HUES48 (cell line): ENCODE results near the gene MFN1.
A peak's percentile ranks its signal among the peaks of the same experiment; 100 is the strongest.

Experiments
- H3K27ac ChIP-seq: one replicate; pipeline ENCODE4 v1.7.0; 2013; ENCODE audit warnings: low read depth, low read length, inconsistent platforms
- H3K27me3 ChIP-seq: 2 replicates; pipeline ENCODE4 v1.6.1; 2013; ENCODE audit warnings: mild to moderate bottlenecking, low read length; ENCODE audit not compliant: control insufficient read depth, insufficient read depth
- H3K36me3 ChIP-seq: 2 replicates; pipeline ENCODE4 v1.6.1; 2013; ENCODE audit warnings: low read length; ENCODE audit not compliant: control insufficient read depth, insufficient read depth
- H3K4me1 ChIP-seq: 2 replicates; pipeline ENCODE4 v1.6.1; 2013; ENCODE audit warnings: mild to moderate bottlenecking, low read length; ENCODE audit not compliant: control insufficient read depth, insufficient read depth
- H3K4me3 ChIP-seq: 2 replicates; pipeline ENCODE4 v1.5.1; 2013; ENCODE audit warnings: mild to moderate bottlenecking, low read depth, low read length
- H3K9ac ChIP-seq: 2 replicates; pipeline ENCODE4 v1.6.1; 2013; ENCODE audit warnings: mild to moderate bottlenecking, low read depth, low read length, moderate library complexity
- H3K9me3 ChIP-seq: 2 replicates; pipeline ENCODE4 v1.6.1; 2013; ENCODE audit warnings: low read length; ENCODE audit not compliant: control insufficient read depth, insufficient read depth

Gene MFN1

DNA sequence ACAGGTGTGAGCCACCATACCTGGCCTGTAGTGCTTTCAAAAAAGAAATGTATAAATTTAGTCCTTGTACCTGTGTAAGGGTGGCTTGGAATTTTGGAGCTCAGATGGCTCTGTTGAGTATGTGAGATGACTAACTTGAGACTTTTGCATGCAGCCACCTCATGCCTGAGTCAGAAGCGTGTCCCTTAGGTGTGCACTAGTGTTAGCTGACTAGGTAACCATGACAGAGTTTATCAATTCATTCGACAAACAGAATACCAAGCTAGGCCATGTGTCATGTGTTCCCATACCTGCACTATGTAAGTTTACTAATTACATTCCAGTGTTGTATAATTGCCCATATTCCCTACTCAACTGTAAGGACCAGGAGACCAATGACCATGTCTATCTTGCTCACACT, 28.6 kb upstream of the MFN1 start:
- Histone ChIP-seq H3K9me3 (no peaks in the 10 kb centered on the region), H3K4me3 (no peak overlapping the region), H3K27me3 (no peaks in the 10 kb centered on the region), H3K9ac (no peak overlapping the region), H3K27ac (no peak overlapping the region), H3K36me3 (no peaks in the 10 kb centered on the region), H3K4me1 (peaks cover 10% of the 10 kb centered on the region; the same call in 1 of the 2 replicates)

- peak overlapping the region; percentile 98 for H3K4me3 ChIP-seq
- no peak overlapping the region for H3K27ac ChIP-seq
- no peak overlapping the region for H3K9ac ChIP-seq
Observed at GRCh38 chr3:179321668-179322285, 25.7 kb upstream of the MFN1 start.

GRCh38 chr3:179322286-179323196, 25.0 kb upstream of the MFN1 start, which contains the start of gene ZNF639:
Gene ZNF639 (plus strand): TSS chr3:179323031. CDS start chr3:179328294, 5,263 bp downstream.
- Histone ChIP-seq H3K36me3 (peaks cover 16% of the 10 kb centered on the region), H3K4me1 (peaks cover 19% of the 10 kb centered on the region), H3K27ac (peak within 1 kb of the TSS; percentile 86), H3K9me3 (no peaks in the 10 kb centered on the region), H3K9ac (peak within 1 kb of the TSS; percentile 92), H3K27me3 (no peaks in the 10 kb centered on the region), H3K4me3 (peak within 1 kb of the TSS; percentile 98)

More at GRCh38 chr3:179321668-179322285, 25.7 kb upstream of the MFN1 start:
- H3K27me3 ChIP-seq: no peaks in the 10 kb centered on the region
- H3K36me3 ChIP-seq: peaks cover 11% of the 10 kb centered on the region
- H3K4me1 ChIP-seq: peaks cover 19% of the 10 kb centered on the region
- H3K9me3 ChIP-seq: no peaks in the 10 kb centered on the region

DNA sequence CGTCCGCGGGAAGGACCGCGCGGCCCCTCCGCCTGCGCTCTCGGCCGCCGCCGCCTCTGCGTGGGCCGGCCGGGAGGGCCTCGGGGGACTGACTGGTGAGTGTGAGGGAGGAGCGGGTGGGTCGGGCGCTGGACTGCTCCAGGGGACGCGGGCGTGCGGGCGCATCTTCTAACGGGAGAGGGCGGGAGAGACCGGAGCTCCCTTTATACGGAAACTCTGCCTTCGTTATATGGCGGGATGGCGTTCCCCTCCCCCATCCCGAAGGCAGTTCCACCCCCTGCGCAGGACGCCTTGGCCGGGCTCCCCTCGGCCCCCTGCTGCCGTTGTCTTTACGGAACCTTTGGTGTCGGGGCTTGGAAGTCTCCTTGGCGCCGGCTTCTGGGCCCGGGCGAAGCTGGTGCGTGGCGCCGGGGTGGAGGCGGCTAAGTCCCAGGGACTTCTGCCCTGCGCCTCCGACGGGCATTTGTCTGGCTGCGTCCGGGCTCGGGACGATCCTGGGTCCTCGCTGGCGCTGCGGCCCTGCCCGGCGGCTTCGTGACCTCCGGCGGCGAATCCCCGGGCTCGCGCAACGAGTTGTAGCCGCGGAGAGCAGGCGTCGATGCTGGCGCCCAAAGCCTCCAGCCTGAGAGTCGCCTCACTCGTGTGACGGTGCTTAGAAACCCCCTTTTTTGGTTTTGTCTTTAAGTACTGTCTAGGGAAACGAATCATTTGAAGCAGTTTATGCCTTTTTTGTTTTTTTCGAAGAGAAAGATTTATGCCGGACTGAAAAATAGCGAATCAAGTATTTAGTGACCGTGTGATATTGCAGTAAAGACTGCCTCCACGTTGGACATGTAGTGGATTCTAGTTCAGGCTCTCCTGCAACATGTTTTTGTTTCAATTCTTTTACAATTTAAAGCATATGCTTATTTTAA, 24.1 kb upstream of the MFN1 start:
- Histone ChIP-seq H3K4me3 (peak overlapping the region; percentile 98), H3K27me3 (no peaks in the 10 kb centered on the region), H3K36me3 (peaks cover 25% of the 10 kb centered on the region), H3K4me1 (peaks cover 19% of the 10 kb centered on the region), H3K9ac (peak overlapping the region; percentile 92), H3K27ac (peak overlapping the region; percentile 86), H3K9me3 (no peaks in the 10 kb centered on the region)

DNA sequence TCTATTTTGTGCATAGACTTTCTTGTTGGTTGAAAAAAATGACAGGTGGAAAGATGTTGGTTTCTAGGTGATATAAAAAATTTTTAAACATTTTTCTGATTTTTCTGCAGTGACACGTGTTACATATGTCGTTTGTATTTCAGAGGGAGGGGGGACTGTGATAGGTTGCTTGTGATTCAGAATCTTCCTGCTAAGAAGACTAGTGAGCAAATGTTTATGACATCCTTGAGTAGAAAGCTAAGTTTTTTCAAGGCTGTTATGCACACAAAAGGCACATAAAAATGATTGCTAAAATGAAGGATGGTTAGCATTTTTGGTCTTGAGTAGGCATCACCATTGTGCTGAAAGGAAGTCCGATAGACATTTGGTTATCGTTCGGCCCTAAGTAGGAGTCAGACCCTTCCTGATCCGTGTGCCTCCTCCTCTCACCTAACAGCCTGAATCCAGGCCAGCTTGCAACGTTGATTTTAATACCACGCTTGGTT, 23.2 kb upstream of the MFN1 start:
- Histone ChIP-seq H3K36me3 (peaks cover 34% of the 10 kb centered on the region), H3K9ac (peak overlapping the region; percentile 92), H3K4me1 (peaks cover 19% of the 10 kb centered on the region), H3K4me3 (peak overlapping the region; percentile 98), H3K27me3 (no peaks in the 10 kb centered on the region), H3K27ac (no peak overlapping the region), H3K9me3 (no peaks in the 10 kb centered on the region)

DNA sequence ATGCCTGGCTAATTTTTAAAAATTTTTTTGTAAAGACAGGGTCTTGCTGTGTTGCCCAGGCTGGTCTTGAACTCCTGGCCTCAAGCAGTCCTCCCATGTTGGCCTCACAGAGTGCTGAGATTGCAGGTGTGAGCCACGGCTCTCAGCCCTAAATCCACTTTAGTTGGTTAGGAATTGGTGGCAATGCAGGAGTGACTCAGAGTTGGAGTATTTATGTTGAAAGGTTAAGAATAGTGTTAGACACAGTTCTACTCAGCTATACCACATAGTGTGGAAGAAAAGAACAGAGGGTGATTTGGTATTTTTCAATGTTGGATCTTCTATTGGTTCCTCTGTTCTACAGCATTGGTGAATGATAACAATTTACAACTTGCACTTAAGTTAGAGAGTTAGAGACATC, 17.1 kb upstream of the MFN1 start:
- Histone ChIP-seq H3K36me3 (peaks cover 87% of the 10 kb centered on the region), H3K4me1 (no peaks in the 10 kb centered on the region), H3K4me3 (no peak overlapping the region), H3K9me3 (no peaks in the 10 kb centered on the region), H3K27me3 (no peaks in the 10 kb centered on the region), H3K27ac (no peak overlapping the region), H3K9ac (no peak overlapping the region)

GRCh38 chr3:179332240-179332639, 15.3 kb upstream of the MFN1 start:
- no peak overlapping the region for H3K9ac ChIP-seq
- no peaks in the 10 kb centered on the region for H3K4me1 ChIP-seq
- no peak overlapping the region for H3K27ac ChIP-seq
- H3K36me3 ChIP-seq: peaks cover 91% of the 10 kb centered on the region
- no peaks in the 10 kb centered on the region for H3K27me3 ChIP-seq
- no peaks in the 10 kb centered on the region for H3K9me3 ChIP-seq
- H3K4me3 ChIP-seq: no peak overlapping the region

DNA sequence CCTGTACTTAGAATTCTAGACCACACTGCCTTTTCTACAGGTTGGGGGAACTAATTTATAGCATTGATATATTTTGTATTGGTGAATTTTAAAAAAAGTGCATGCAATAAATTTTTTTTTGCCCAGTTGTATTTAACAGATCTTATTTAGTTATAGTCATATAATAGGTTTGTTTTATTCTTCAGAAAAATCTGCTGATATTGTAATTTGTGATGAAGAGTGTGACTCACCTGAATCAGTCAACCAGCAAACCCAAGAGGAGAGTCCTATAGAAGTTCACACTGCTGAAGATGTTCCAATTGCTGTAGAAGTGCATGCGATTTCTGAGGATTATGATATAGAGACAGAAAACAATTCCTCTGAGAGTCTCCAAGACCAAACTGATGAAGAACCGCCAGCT, 14.4 kb upstream of the MFN1 start:
- H3K4me3 ChIP-seq: no peak overlapping the region
- no peaks in the 10 kb centered on the region for H3K4me1 ChIP-seq
- no peaks in the 10 kb centered on the region for H3K27me3 ChIP-seq
- H3K27ac ChIP-seq: no peak overlapping the region
- peaks cover 82% of the 10 kb centered on the region for H3K36me3 ChIP-seq
- no peak overlapping the region for H3K9ac ChIP-seq
- H3K9me3 ChIP-seq: no peaks in the 10 kb centered on the region

GRCh38 chr3:179336345-179336929, 11.1 kb upstream of the MFN1 start:
- Histone ChIP-seq H3K27me3 (no peaks in the 10 kb centered on the region), H3K36me3 (peaks cover 51% of the 10 kb centered on the region), H3K4me3 (no peak overlapping the region), H3K27ac (no peak overlapping the region), H3K4me1 (no peaks in the 10 kb centered on the region), H3K9ac (no peak overlapping the region), H3K9me3 (no peaks in the 10 kb centered on the region)

GRCh38 chr3:179348325-179349013, 960 bp downstream of the MFN1 start:
- Histone ChIP-seq H3K9me3 (no peaks in the 10 kb centered on the region), H3K4me3 (peak overlapping the region; percentile 98), H3K27me3 (no peaks in the 10 kb centered on the region), H3K27ac (no peak overlapping the region), H3K4me1 (0 out of 2 replicates have a peak, but pooled peaks cover 4% of the 10 kb centered on the region), H3K36me3 (peaks cover 24% of the 10 kb centered on the region), H3K9ac (peak overlapping the region; percentile 57)
